Measurements from ENCODE around the gene GATA6. TPM values are rescaled to one million over a fixed set of nuclear protein-coding genes. Genes with fewer than 3 reads are reported as not detected.

The GATA6 gene
- total RNA-seq, 1 donor from 2014 or later: 60.9 TPM

GRCh38 chr18:22188559-22189267 lies 19.3 kb downstream of the GATA6 start:
- Histone ChIP-seq H3K9me3 (replicated peaks) (no peaks in the 10 kb centered on the region), H3K27me3 (ENCODE audit: low read depth) (no peaks in the 10 kb centered on the region), H3K4me1 (peaks cover 100% of the 10 kb centered on the region), H3K4me3 (peak overlapping the region; percentile 49), H3K27ac (replicated peaks) (peak overlapping the region; percentile 100), H3K36me3 (peaks cover 31% of the 10 kb centered on the region)
- intact Hi-C loops (cut with micrococcal nuclease): loop anchor here (10.0 kb wide), 1 partner anchor 156 kb away; no protein-coding TSS in a partner anchor
- peak; percentile 52 for DNase-seq
- no peak for TF ChIP-seq CTCF (IDR thresholded peaks at IDR 0.05; ENCODE audit: borderline replicate concordance)

DNA sequence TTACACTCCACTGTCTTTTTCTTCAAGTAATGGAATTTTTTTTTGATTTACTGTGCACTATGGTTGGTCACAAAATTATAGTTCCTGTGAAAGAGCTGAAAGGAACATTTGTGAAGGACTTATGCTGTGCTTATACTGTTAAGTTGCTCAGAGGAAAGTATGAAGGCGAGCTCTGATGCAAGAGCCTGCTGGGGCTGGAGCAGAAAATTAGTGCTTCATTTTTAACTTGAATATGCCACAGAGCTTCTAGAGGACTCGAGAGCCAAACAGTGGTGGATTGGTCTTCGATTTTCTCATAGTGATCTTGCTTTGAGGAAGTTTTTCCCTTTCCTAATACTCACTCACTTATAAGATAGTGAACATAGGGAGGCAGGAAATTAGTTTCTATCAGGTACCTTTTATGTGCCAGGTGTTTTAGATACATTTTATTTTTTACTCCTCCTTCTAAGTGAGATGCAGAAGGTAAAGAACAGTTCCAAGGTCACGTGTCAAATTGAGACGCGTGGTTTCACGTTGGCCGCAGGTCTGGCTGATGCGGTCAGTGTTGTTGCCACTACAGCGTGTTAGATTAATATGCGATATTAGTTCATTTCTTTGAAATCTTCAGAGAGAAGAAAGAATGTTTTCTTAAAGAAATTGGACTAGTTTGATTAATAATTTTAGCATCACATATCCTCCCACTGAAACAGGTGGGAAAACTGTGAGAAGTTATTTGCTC lies 20.2 kb downstream of the GATA6 start:
- DNase-seq: no peak
- Histone ChIP-seq H3K9me3 (replicated peaks) (no peaks in the 10 kb centered on the region), H3K27ac (replicated peaks) (peak overlapping the region; percentile 100), H3K4me3 (peak overlapping the region; percentile 49), H3K36me3 (peaks cover 22% of the 10 kb centered on the region), H3K4me1 (peaks cover 100% of the 10 kb centered on the region), H3K27me3 (ENCODE audit: low read depth) (no peaks in the 10 kb centered on the region)
- no peak for TF ChIP-seq CTCF (IDR thresholded peaks at IDR 0.05; ENCODE audit: borderline replicate concordance)
- intact Hi-C loops (cut with micrococcal nuclease): loop anchor here (10.0 kb wide), 1 partner anchor 155 kb away; no protein-coding TSS in a partner anchor

GRCh38 chr18:22191346-22191695 lies 21.9 kb downstream of the GATA6 start:
- TF ChIP-seq CTCF (IDR thresholded peaks at IDR 0.05; ENCODE audit: borderline replicate concordance): no peak
- intact Hi-C loops (cut with micrococcal nuclease): no loop called here
- Histone ChIP-seq H3K36me3 (peaks cover 11% of the 10 kb centered on the region), H3K27me3 (ENCODE audit: low read depth) (no peaks in the 10 kb centered on the region), H3K27ac (replicated peaks) (peak overlapping the region; percentile 100), H3K4me1 (peaks cover 100% of the 10 kb centered on the region), H3K9me3 (replicated peaks) (no peaks in the 10 kb centered on the region), H3K4me3 (peak overlapping the region; percentile 49)
- DNase-seq: no peak

DNA sequence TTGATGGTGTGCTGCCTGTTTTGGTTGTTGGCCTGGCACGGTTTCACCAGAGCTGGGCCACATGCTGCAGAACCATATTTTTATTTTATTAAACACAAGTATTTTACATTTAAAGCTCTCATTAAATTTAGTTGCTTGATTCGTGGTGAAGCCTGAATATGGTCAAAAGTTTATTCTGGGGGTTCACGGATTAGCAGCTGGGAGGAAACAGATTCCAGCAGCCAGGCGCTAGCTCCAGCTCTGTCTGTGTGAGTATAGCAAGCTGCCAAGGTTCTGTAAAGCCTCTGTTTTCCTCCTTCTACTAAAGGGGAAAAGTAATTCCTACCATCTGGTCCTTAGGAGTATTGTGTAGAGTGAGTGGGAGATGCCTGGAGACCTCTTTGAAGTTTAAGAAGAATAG lies 22.5 kb downstream of the GATA6 start:
- peaks cover 100% of the 10 kb centered on the region for H3K4me1 ChIP-seq
- peaks cover 6% of the 10 kb centered on the region for H3K36me3 ChIP-seq
- peak overlapping the region; percentile 49 for H3K4me3 ChIP-seq
- DNase-seq: no peak
- H3K27me3 ChIP-seq (ENCODE audit: low read depth): no peaks in the 10 kb centered on the region
- no peaks in the 10 kb centered on the region for H3K9me3 ChIP-seq (replicated peaks)
- no peak for TF ChIP-seq CTCF (IDR thresholded peaks at IDR 0.05; ENCODE audit: borderline replicate concordance)
- peak overlapping the region; percentile 100 for H3K27ac ChIP-seq (replicated peaks)
- intact Hi-C loops (cut with micrococcal nuclease): no loop called here

GRCh38 chr18:22193466-22193865 lies 24.1 kb downstream of the GATA6 start:
- intact Hi-C loops (cut with micrococcal nuclease): no loop called here
- peaks cover 100% of the 10 kb centered on the region for H3K4me1 ChIP-seq
- peak overlapping the region; percentile 100 for H3K27ac ChIP-seq (replicated peaks)
- peaks cover 6% of the 10 kb centered on the region for H3K36me3 ChIP-seq
- H3K4me3 ChIP-seq: peak overlapping the region; percentile 49
- no peak for DNase-seq
- H3K9me3 ChIP-seq (replicated peaks): no peaks in the 10 kb centered on the region
- H3K27me3 ChIP-seq (ENCODE audit: low read depth): no peaks in the 10 kb centered on the region
- TF ChIP-seq CTCF (IDR thresholded peaks at IDR 0.05; ENCODE audit: borderline replicate concordance): no peak
